NCI-H1105 treated with DMSO at 0.1 percent for 48 hours (cell line): ENCODE measurements around the gene TIFAB.
"Not testable (repeated sequence)": the region's sequence is repeated elsewhere in the genome, so short reads cannot be mapped to it uniquely, and the experiment has no call there.

Experiments
- DNase-seq: peaks from one replicate; lab custom pipeline; 2025; lab: John Stamatoyannopoulos, UW

Gene TIFAB, protein sequence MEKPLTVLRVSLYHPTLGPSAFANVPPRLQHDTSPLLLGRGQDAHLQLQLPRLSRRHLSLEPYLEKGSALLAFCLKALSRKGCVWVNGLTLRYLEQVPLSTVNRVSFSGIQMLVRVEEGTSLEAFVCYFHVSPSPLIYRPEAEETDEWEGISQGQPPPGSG

GRCh38 chr5:135452321-135453030 lies at the start of gene TIFAB:
TIFAB (minus strand) TSS chr5:135452351; CDS start chr5:135449939, 2,412 bp downstream.
- no peak for DNase-seq

DNA sequence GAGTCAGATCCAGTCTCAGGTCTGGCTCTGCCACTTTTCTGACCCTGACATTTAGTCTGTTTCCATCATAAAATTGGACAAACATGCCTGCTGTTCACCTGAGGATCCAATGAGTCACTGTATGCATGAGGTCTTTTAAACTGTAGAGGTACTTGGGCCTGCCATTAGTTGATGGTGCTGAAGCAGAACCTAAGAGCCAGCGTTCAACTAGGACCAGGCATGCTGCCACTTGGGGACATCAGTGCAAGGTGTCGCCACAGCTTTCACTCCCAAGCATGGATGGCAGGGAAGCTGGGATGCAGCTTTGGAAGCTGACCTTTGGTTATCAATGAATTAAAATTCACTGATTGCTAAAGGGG lies 46.5 kb upstream of the TIFAB start:
- DNase-seq: no peak

DNA sequence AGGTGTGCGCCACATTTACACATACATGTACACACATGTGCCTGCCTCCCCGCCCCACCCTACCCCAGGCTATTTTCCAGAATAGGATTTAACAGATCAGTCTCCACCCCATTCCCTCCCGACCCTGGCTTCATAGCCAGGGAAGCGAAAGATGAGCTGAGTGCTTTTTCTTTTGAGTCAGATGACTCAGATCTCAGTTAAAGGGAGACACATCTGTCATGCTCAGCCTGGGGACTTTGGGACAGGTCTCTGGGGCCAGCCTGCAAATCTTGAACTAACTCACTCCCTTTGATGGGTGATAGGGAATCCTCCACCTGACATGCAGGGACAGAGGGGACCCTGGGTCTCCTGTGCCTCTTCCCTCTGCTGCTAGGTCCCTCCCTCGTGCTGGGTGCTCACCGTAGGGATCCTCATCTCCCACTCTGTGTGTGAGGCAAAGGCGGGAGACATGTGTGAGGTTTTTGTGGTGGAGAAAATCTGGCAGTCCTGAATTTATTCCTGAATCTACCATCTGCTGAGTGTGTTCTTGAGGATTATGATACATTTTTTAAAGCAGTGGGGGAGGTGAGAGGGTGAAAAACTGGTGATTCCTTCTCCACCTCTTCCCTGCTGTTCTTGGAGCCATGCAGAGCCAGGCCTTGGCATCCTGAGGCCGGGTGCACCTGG lies 46.0 kb upstream of the TIFAB start:
- DNase-seq: no peak

DNA sequence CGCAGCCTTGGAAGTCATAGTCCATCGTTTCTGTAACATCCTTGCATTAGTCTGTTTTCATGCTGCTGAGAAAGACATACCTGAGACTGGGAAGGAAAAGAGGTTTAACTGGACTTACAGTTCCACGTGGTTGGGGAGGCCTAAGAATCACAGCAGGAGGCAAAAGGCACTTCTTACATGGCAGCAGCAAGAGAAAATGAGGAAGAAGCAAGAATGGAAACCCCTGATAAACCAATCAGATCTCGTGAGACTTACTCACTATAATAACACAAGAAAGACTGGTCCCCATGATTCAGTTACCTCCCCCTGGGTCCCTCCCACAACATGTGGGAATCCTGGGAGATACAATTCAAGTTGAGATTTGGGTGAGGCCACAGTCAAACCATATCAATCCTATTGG lies 43.4 kb upstream of the TIFAB start:
- not testable (repeated sequence) for DNase-seq

DNA sequence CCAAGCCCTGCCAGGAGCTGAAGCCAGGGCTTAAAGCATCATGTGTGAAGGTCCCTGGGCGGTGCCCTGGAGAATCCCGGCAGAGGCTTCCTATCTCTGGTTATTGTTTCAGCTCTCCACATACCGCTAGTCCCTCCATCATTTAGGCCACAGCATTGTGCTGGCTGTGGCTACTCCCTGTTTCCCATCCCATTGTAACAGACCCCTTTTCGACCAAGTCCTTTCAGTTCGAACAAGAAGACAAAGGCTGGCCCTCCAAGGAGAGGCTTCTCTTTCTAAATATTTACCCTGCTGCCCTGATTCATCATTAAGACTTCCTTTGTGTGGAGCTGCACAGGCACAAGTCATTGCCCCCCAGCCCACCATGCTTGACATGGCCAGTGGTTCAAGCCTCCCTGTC lies 42.0 kb upstream of the TIFAB start:
- DNase-seq: no peak

- no peak for DNase-seq
These were observed 41.4 kb upstream of the TIFAB start for GRCh38 chr5:135493406-135494180.

- no peak for DNase-seq
These were observed 40.1 kb upstream of the TIFAB start for GRCh38 chr5:135492319-135492626.

GRCh38 chr5:135491552-135492318 lies 39.6 kb upstream of the TIFAB start:
- DNase-seq: peak; percentile 83

DNA sequence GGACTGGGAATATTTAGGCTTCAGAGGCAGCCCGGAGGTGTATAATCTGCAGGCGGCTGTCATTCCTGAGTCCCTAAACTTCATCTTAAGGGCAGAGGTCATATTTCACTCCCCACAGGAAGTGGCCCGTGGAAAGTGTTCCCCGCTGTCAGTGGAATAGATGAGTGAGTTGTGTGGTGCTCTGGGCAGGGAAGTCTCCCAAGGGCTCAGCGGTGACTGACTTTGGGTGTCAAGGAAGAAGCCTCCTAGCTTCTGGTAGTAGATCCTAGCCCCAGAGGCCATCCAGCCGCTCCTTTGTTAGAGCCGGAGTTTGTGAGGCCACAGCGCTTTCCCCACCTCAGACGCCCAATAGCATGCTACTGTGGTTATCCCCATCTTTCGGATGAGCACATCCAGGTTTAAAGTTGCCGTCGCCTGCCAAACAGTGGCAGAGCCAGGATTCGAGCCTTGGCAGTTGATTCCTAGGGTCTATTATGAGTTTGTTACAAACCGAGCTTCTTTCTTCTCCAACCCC lies 38.9 kb upstream of the TIFAB start:
- DNase-seq: no peak

GRCh38 chr5:135490245-135491037 lies 38.3 kb upstream of the TIFAB start:
- DNase-seq: no peak

- DNase-seq: no peak
These were observed 37.5 kb upstream of the TIFAB start for GRCh38 chr5:135489466-135490244.

DNA sequence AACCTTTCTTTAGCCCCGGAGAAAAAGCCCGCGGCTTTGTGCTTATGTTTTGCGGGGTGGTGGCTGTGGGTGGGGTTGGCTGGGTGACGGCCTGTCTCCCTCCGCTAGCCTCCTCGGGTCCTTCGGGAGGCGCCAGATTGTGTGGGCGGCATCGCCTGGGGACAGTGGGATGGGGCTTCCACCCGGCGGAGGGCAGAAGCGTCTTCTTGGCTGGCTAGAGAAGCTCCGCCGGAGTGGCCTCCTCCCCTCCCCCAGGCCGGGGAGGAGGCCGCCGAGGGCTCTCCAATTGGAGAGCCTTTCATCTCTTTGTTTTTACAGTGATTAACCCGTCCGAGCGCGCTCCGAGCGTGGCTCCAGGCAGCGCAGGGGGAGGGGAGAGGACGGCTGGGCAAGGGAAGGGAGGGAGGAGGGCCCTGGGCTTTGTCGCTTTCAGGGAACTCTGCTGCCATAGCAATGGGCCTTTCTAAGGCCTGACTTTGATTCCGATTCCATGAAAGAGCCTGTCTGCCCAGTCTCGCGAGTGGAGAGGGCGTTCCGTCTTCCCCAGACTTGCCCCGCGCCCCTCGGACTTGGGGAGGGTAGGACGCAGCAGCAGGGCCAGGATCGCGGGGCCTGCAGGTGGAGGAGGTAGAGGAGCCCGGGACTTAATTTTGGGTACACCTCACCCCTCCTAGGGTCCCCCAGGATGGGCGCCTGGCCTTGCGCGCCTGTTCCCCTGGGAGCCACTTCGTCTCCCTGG lies 36.7 kb upstream of the TIFAB start:
- DNase-seq: peak; percentile 67

DNA sequence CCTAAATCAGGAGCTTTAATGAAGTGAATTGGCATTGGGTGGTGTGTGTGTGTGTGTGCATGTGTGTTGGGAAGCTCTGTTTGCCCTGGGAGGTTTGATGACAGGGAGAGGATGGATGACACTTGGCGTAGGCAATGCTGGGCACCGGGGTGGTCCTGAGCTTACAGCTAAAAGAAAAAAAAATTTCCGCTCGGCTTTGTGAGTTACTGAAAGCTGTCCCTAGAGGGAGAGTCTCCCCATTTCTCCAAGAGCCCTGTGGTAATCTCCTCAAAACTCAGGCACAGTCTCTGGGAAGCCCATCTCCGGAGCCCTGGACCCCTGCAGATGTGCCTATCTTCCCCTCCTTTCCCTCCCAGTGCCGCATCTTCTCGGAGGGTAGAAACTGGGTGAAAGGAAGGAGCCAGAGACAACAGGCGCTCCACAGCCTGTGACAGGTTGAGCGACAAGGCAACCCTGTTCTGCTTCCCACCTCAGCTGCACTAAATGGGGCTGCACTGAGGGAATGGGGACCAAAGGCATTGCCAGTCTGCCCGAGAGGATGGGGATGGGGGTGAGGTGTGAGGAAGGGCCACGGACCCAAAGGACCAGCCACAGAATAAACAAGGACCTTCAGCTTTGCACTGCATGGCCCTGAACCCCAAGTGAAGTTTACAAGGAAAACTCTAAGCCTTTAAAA lies 35.8 kb upstream of the TIFAB start:
- DNase-seq: no peak

DNA sequence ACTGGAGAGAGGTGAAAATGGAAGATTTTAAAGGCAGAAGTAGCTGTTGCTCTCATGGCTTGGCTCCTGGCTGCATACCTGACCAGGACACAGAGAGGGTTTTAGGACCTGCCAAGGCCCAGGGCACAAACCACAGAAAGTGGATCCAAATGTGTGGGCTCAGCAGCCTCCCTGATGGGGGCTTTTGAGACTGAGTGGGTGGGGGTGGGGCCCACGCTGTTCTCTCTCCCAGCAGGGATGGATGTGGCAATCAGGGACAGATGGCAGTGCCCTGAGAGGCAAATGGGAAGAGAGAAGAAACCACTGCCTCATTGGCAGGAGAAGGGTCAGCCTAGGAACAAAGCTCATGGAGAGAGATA lies 34.9 kb upstream of the TIFAB start:
- DNase-seq: no peak

DNA sequence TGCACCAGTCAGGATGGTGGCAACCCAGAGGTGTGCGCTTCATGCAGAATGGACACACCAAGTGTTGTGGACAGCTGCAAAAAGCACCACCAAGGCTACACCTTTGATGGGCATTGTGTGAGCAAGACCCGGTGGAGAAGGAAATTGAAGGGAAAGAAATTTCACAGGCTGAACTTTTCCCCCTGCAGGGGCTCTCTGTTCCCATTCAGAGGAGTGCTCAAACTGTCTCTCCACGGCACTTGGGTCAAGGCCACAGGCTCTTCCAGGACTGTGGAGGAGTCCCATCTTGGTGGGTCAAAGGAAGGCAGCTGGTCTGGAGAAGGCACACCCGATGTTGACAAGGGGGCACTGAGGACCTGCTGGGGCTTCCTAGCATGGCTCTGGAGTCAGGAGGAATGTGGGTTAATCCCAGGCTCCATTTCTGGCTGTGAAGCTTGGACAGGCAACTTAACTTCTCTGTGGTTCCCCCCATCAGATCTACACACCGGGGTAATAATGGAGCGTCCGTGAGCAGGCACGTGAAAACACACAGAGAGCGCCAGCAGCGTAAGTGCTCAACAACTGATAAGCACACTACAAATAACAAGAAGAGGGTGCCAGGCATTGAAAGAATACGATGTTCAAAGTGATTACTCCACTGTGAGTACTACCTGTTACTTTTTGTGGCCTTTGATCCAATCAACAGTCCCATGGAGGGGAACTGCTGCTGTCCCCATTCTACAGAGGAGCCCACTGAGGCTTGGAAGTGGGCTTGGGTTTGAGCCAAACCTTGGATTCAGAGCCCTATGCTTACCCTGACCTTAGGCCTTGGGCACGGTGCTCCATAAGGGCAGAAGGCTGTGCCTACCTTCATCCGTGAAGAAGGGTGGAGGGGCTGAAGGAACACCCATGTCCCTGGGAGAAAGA lies 34.2 kb upstream of the TIFAB start:
- no peak for DNase-seq

DNA sequence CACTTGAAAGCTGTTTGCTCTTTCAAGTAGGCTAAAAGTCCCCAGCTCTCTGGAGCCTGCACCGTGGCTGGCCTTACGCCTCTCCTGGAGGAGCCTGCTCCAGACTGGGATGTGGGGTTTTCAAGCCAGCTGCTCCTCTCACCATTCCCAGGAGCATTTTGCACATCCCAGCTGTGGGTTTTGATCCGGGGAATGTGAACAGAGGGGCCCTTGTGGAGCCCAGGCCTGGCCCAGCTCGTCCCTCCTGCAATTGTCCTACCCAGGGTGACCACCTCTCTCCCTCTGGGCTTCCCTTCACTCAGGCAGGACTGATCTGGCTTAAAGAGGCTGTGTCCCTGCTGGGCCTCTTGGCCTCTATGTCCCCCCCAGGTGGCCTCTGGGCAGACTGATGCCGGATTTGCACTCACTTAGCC lies 32.5 kb upstream of the TIFAB start:
- no peak for DNase-seq

DNA sequence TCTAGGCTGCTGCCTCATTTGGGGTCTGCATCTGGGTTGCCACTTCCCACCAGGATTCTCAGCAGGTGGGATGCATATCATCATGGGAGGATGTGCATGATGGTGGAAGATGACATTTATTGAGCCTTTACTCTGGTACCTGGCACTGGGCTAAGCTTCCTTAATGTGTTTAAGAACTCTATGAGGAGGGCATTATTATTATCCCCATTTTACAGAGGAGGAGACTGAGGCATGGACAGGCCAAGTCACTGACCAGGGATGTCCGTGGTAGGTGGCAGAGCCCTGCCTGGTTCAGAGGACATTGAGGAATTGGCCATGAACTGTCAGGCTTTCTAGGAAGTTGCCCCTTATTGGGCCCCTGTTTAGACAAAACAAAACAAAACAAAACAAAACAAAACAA lies 31.1 kb upstream of the TIFAB start:
- DNase-seq: no peak

DNA sequence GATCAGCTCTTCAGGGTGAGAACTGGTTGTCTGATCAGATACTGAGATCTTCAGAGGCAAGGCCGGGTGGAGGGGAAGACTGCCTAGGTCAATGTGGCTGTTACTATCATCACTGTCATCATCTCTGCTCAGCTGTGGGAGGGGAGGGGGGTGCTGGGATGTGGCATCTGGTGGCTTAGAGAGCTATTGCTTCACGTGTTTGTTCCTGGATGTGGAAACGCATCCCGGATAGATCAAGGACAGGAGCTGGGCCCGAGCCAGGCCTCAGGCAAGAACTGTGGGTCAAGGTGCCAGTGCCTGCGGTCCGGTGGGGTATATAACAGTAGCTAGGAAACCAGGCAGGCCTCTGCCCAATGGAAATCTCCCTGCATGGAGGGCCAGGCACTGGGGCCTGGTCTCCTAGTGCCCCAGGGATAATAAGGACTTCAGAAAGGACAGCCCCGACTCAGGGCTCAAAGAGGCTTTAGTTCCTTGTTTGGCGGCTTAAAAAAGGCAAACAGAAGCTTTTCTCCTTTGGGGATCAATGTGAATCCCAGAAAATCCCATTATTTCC lies 30.3 kb upstream of the TIFAB start:
- no peak for DNase-seq
